HTERT RPE-1 (cell line): ENCODE data around the gene SRRT.
"Not testable (repeated sequence)": the region's sequence is repeated elsewhere in the genome, so short reads cannot be mapped to it uniquely, and the experiment has no call there.

Source experiments
- in situ Hi-C: fragments of 300-500 bp; cut with MboI; formaldehyde crosslinking; loops from 4 replicates; pipeline ENCODE4 v1.14.3; 2020; ENCODE audit warnings: low sequenced_read_pairs

Gene SRRT

DNA sequence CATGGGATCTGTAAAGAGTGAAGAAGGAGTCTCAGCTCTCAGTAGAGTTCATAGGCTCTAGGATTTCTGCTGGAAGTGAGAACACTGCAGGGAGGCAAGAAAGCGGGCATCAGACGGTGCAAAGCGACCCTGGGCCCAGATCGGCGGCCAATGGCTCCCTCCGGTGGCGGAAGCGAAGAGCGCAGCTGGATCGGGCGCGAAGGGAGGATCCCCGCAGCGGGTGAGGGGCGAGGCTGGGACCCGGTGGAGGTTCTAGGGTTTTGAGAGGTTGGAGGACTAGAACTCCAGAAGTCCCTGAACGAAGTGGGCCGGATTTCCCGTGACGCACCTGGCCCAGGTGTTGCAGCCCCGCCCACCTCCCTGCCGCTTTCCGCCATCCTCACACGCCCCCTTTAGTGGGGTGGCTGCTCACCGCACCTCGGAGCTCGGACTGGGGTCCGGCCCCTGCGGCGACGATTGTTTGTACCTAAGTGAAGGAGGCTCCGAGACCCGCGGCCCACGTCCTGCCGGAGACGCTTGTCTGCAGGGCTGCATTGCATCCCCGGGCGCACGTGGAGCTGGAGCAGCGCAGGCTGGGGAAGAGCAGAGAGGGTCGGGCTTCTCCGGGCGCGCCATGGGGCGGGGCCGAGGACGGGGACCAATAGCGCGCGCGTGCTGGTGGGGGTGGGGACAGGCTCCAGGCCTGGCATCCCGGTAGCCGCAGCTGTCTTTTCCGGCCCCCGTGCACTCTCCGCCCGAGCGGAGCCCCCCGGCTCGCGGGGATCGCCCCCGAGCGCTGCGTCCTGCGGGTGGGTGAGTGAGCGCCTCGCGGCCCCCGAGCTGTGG, 22.6 kb upstream of the SRRT start, which contains the start of gene SLC12A9:
Gene SLC12A9, plus strand, starts transcription at position 666 of the 825 bp plus-strand sequence. CDS start 1,485 bp downstream, outside the sequence.
- in situ Hi-C loops = no loop called here

GRCh38 chr7:100854146-100854895, 20.6 kb upstream of the SRRT start:
- in situ Hi-C loops = no loop called here

DNA sequence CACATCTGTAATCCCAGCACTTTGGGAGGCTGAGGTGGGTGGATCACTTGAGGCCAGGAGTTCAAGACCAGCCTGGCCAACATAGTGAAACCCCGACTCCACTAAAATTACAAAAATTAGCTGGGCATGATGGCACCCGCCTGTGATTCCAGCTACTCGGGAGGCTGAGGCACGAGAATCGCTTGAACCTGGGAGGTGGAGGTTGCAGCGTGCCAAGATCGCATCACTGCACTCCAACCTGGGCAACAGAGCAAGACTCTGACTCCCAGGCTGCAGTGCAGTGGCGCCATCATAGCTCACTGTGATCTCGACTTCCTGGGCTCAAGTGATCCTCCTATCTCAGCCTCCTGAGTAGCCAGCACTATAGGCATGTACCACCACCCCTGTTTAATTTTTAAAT, 20.0 kb upstream of the SRRT start:
- in situ Hi-C loops = not testable (repeated sequence)

DNA sequence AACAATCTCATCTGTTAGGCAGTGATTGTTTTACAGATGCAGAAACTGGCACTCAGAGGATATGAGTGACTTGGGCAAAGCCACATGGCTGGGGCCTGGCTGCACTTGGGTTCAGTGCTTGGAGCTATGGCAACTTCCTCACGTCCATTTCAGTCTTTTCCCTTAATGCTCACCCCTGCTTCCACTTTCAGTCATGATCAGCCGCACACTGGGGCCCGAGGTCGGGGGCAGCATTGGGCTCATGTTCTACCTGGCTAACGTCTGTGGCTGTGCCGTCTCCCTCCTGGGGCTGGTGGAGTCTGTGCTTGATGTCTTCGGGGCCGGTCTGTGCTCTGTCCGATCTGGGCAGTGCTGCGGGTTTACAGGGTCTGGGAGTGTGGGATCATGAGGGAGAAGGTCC, 19.4 kb upstream of the SRRT start:
- in situ Hi-C loops = no loop called here

GRCh38 chr7:100856871-100857282, 18.0 kb upstream of the SRRT start:
- in situ Hi-C loops = no loop called here

DNA sequence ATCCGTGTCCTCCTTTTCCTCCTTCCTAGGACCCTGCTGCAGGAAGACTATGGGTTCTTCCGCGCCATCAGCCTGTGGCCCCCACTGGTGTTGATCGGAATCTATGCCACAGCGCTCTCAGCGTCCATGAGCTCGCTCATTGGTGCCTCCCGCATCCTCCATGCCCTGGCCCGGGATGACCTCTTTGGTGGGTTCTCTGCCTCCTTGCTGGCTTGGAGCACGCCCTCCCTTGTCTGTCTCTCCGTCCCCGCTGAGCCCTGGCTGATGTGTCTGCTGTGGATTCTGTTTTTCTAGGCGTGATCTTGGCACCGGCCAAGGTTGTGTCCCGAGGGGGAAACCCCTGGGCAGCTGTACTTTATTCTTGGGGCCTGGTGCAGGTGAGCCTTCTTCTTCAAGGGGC, 15.0 kb upstream of the SRRT start:
- in situ Hi-C loops = no loop called here

- in situ Hi-C loops = no loop called here
Measured at GRCh38 chr7:100860702-100861615, 13.9 kb upstream of the SRRT start.

DNA sequence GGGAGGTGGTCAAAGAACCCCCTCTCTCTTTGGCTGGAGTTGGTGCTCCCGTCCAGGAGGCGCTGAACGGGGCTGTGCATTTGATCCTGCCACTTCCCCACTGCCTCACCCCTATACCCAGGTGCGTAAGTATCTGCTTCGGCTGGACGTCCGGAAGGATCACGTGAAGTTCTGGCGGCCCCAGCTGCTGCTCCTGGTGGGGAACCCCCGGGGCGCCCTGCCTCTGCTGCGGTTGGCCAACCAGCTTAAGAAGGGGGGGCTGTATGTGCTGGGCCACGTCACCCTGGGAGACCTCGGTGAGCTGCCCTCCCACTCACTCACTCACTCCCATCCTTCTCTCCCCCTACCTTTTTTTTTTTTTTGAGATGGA, 13.3 kb upstream of the SRRT start:
- in situ Hi-C loops = no loop called here

DNA sequence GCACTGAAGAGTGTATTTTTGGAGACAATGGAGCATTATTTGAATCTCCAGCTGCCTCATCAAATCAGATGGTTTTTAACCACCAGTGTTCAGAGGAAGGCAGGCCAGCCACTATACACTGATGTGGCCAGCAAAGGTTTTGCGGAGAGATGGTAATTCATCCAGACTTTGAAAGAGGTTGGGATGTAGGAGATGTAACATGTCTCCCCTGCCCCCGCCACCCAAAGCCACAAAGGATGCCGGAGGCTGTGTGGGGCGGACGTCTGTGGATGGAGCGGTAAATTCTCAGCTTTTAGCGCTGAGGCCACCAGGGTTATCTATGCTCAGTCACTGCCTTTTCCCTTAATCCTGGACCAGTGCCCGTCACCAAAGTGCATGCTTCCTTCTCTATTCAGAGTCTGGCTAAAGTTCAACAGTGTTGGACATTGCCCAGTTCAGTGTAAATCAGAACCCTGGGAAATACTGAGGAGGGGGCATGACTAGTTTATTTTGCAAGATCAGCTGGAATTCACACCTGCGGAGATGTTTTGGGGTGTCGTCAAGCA, 11.4 kb upstream of the SRRT start:
- in situ Hi-C loops = no loop called here

DNA sequence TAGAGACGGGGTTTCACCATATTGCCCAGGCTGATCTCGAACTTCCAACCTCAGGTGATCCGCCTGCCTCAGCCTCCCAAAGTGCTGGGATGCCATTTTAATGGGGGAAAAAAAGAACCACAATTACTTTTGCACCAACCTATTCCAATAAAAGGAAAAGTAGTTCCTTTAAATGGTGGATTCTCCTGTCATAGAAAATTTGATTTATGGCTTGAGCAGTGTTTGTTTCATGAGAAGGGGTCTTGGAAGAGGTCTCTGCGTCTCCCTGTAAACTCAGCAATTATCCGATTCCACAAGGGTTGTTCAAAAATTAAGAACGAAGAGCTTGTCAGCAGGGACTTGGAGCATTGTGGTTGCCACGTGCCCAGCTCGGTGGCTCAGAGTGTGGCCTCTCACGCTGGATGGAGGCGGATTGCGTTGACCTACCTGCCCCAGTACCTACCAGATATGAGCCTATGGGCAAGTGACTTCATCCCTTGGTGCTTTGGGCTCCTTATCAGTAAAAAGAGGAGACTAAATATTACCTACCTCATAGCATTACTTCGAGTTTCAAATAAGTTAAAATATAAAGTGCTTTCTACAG, 10.5 kb upstream of the SRRT start:
- in situ Hi-C loops = no loop called here

GRCh38 chr7:100865372-100865911, 9.5 kb upstream of the SRRT start:
- in situ Hi-C loops = no loop called here

DNA sequence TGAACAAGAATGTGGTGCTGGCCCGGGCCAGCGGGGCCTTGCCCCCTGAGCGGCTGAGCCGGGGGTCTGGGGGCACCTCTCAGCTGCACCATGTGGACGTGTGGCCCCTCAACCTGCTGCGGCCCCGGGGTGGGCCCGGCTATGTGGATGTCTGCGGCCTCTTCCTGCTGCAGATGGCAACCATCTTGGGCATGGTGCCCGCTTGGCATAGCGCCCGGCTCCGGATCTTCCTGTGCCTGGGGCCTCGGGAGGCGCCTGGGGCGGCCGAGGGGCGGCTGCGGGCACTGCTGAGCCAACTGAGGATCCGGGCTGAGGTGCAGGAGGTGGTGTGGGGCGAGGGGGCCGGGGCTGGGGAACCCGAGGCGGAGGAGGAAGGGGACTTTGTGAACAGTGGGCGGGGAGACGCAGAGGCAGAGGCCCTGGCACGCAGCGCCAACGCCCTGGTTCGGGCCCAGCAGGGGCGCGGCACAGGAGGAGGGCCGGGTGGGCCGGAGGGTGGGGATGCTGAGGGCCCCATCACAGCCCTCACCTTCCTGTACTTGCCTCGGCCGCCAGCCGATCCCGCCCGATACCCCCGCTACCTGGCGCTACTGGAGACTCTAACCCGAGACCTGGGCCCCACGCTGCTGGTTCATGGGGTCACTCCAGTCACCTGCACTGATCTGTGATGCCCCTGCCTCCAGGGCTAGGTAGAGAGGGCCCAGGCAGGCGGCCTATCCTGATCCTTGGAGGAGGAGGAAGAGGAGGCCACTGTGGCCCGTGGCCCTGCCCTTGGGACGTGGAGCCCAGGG, 8.8 kb upstream of the SRRT start:
- in situ Hi-C loops = no loop called here

- in situ Hi-C loops = no loop called here
Measured at GRCh38 chr7:100866729-100867039, 8.2 kb upstream of the SRRT start.

DNA sequence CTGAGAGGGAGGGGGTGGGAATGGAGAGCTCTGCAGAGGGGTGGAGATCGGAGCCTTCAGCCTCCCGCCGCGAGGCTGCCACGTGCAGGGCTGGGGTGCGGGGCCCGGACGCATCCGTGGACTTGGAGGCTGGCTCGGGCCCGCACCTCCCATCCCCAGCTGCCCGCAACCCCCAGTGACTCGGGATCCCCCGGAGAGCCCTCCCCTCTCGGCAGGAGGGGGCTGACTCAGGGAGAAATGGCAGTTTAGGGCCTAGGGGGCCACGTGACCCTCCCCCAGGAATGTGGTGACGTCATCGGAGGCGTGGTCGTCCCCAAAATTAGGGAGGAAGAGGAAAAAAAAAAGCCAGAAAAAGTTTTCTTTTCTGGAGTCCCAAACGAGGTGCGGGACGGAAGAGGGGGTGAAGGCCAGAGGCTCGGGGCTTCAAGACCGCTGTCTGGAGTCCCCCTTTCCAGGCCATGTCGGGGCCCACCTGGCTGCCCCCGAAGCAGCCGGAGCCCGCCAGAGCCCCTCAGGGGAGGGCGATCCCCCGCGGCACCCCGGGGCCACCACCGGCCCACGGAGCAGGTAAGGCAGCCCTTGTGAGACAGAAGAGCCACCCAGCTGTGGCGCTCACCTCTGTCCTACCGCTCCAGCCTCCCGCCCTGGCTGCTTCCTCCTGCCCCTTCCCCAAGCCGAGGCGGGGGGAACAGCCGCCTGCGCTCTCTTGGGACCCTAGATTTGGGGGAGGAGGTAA, 7.7 kb upstream of the SRRT start, which contains the start of gene TRIP6:
Gene TRIP6, plus strand, starts transcription at position 348 of the 736 bp plus-strand sequence. Its CDS starts 111 bp downstream, at position 459.
- in situ Hi-C loops = no loop called here

- in situ Hi-C loops = no loop called here
Measured at GRCh38 chr7:100867776-100868485, 7.0 kb upstream of the SRRT start.

- in situ Hi-C loops = no loop called here
Measured at GRCh38 chr7:100873599-100874299, 1.2 kb upstream of the SRRT start.

DNA sequence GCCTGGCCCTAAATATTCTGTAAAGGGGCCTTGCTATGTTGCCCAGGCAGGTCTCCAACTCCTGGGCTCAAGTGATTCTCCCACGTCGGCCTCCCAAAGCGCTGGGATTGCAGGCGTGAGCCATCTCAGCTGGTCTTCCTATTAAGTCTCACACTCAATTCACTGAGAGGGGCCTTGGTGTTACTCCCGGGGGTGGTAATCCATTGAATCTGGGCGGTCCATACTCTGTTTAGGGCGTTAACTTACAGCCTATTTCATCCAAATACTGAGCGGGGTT, 665 bp upstream of the SRRT start:
- in situ Hi-C loops = no loop called here

DNA sequence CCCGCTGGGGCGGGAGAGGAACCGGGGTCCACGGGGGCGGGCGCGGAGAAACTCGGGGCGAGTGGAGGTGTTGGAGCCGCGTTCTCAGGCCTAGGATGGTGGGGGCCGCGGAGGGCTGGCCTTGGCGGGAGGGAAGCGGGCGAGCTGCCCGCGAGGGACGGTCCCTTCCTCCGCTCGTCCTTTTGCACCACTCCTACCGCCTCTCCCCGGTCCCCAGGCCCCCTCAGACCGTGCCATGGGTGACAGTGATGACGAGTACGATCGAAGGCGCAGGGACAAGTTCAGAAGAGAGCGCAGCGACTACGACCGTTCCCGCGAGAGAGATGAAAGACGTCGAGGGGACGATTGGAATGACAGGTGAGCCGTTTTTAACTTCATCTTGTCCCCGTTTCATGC, 451 bp downstream of the SRRT start:
- in situ Hi-C loops = no loop called here
